GM08714 (cell line): Measurements from ENCODE around the gene P3H2.
"Not testable (repeated sequence)": the region's sequence is repeated elsewhere in the genome, so short reads cannot be mapped to it uniquely, and the experiment has no call there.

Experiments used
- H3K4me3 ChIP-seq: fragments of 200-500 bp; sonication (Bioruptor generic); 2 replicates; pipeline ENCODE4 v1.5.1; 2014; ENCODE audit warnings: mild to moderate bottlenecking, low read length, inconsistent platforms
- ZNF274 ChIP-seq: IDR thresholded peaks from 2 replicates; pipeline ENCODE4 v1.6.1; 2012; ENCODE audit warnings: mild to moderate bottlenecking, low read depth, low read length

P3H2 gene

DNA sequence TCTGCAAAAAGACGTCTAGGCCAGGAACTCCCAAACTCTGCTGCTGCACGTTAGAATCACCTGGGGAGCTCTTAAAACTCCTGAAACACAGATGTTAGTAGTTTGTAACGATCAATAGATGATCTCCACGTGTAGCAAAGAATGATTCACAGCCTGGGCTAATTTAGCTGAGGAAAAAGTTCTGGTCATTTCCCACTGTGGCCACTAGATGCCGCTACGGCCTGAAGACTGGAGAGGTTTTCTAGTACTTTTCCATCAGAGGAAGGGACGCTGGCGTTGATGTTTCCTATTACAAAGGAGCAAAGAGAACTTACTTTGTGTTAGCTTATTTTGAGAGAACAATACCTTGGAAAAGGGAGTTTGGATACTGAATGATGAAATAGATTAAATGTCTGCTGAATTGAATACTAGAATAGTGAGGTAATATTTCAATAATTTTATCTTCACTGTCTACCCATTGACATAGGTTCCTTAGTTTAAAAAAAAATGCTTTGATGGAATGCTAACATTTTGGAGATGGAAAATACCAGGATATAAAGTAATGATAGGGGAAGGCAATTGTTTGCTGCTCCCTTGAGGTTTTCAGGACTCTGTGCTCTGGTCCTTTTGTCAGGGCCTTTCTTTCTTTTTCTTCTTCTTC, 159.1 kb downstream of the P3H2 start:
- no peak overlapping the region for H3K4me3 ChIP-seq
- no peak for TF ChIP-seq ZNF274

DNA sequence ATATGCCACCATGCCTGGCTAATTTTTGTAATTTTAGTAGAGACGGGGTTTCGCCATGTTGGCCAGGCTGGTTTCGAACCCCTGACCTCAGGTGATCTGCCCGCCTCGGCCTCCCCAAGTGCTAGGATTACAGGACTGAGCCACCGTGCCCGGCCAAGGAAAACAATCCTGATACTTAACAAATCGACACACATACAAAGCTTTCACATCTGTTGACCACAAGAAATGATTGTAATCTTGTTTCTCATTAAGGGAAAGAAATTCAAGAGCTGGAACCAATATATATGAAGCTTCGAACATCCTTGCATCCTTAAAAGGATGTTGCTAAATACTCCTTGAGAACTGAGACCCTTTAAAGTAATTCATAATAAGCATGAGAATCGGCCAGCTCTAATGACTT, 159.6 kb downstream of the P3H2 start:
- H3K4me3 ChIP-seq, result not testable (repeated sequence)

DNA sequence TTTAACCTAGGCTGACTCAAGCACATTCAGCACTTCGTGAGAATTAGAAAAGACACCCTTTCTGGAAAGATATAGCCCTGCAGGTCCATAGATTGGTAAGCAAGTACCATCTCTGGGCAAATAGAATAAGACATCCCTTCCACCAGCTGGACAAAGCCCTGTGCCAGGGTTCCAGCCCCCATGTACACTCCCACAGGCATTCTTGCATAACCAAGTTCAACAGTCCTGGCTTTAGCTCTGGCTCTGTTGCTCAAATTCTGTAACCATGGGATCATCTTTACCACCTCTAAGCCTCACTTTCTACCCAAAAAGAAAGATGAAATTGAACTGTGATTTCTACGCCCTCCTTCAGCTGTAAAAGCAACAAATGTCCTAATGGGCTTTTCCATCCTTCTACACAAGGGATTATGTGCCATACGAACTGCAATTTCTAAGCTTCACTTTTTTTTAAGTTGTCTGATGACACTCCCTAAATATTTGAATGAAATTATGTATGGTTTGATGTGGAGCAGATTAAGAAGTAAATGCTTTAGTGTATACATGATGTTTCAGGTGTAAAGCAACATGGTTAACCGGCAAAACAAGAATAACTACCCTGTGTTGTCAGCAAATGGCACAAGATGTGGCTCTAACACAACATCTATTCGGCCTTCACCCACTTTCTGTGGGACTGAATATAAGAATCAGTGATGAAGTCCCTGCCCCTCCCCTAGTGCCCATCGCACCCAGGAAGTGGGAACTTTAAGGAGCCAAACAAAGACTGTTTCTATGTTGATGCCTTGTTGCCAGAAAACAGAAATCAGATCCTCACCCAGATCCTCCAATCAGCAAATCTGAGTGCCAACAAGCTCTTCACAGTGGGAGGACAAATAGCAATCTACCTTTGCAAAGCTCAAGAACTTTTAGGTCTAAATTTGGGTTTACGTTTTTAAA, 165.7 kb downstream of the P3H2 start:
- H3K4me3 ChIP-seq, result no peak overlapping the region
- no peak for TF ChIP-seq ZNF274

DNA sequence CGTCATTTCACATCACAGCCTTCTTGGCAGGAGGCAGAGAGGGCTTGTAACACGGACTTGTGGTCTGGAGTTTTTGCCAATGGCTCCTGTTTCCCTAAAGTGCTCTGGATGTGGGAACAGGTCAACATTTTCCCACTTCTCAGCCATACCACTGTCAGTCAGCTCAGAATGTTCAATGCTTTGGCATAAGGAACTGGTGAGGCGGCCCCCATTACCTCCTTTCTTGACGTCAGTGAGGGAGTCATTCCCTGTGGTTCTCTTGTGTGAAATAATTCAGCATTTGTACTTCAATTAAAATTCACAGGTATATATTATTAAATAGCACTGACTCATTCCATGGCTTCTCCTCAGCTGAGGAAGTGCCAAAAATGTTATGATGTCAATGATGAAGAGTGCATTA, 167.1 kb downstream of the P3H2 start:
- H3K4me3 ChIP-seq, result no peak overlapping the region
- no peak for TF ChIP-seq ZNF274

DNA sequence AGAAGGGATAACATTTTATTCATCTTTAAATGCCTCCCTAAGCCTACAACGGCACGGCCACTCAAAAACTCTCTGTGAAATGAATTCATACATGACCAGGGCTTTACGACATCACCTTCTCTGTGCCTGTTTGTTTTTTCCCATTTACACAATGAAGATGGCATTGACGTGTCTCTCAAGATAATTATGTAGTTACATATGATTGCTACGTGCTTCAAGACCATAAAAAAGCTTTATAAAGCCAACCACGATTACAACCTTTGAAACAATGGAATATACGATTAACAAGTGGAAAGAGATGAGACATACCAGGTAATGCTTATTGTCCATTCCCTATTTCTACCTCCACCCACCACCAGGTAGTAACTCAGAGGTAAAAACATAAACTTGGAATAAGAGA, 168.4 kb downstream of the P3H2 start:
- TF ChIP-seq ZNF274, result no peak
- no peak overlapping the region for H3K4me3 ChIP-seq

DNA sequence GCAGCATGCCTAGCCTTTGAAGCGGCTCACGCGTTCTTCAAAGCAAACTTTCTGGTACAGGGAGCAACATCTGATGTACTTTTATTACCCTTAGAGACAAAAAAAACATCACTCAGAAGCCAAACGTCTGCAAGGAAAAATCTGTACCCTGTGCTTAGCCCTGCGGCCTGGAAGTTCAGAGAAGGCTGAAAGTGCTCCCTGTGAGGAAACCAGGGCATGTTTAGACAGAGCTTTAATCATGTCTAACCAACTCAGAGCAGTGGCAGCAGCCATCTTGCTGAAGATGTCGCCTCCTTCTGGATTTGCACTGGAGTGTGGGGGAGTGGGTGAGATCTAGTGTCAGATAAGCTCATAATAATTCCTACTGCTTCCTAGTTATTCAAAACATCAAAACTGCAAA, 170.4 kb downstream of the P3H2 start:
- no peak for TF ChIP-seq ZNF274
- no peak overlapping the region for H3K4me3 ChIP-seq

DNA sequence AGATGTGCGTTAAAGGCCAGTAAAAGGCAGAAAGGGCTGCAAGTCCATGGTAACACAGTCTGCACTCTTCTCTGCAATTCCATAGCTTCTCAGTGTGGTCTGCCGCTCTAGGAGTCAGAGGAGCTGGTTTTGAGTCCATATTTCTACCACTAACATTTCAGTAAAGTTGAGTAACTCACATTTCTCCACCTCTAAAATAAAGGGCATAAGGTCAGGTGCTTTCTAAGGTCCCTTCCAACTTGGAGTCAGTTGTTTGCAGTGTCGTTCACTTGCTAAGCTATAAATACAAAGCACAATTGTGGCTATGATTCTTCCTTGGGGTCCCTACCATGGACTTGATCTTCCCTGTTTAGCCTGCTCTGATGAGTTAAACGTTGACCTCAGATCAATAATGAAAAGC, 171.1 kb downstream of the P3H2 start:
- H3K4me3 ChIP-seq, result no peak overlapping the region
- TF ChIP-seq ZNF274, result no peak

DNA sequence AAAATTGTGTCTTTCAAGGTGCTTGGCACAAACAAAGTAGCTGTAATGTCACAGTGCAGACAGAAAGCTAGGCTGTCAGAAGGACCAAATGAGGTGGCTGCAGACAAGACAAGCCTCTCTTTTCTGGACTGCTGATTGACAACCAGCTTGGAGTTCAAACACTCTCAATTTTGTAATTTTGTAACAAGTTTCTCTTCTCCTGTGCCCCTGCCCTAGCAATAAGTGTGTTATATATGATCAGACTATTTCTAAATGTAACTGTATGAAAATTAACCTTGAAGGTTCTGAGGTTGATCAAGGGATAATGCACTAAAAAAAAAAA, 172.0 kb downstream of the P3H2 start:
- no peak for TF ChIP-seq ZNF274
- H3K4me3 ChIP-seq, result no peak overlapping the region

DNA sequence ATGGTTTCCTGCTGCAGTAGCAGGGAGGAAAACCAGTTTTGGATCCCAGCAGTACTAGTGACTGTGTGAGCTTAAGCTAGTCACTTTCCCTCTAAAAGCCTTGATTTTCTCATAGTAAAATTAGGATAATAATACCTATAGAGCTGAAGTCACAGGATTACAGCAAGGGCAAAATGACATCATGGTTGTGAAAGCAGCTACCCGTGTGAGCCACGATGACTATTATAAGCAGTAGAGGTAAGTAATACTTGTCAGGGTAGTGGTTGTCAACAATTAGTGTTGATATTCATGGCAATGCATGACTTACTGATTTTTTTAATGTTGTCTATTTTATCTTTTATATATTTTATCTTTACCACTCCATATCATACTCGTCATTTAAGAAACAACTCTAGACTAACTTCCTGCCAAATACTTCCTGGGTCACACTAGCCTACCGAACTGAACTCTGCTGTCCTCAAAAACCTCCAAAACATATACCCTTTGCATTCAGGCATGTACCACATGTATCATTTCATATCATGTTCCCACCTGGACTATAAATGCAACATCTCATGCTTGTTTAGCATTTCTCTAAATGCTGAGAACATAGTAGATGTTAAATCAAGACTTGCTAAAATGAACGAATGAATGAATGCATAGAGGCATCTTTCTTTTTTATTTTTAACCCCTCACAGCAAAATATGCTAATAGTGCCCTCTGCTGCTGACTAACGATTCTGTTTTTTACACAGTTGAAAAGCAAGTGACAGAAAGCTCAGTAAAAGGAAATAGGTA, 172.6 kb downstream of the P3H2 start:
- no peak for TF ChIP-seq ZNF274
- no peak overlapping the region for H3K4me3 ChIP-seq

DNA sequence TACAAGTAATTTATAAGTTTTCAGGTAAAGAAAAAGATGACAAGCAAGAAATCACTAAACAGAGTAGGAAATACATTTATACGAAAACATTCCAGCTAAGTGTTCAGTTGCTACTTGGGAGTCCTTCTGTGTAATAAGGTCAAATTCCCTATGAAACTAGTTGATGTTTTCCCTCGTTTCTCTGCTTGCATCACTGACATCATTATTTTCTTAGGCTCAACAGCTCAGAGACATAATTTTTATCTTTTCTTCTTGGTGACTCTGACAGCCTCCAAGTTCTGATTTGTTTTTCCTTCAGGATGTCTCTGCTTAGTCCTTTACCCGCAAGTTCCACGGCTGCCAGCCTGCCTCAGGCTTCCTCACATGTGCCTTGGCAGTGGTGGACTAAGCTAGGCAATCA, 173.6 kb downstream of the P3H2 start:
- H3K4me3 ChIP-seq, result no peak overlapping the region
- TF ChIP-seq ZNF274, result no peak

DNA sequence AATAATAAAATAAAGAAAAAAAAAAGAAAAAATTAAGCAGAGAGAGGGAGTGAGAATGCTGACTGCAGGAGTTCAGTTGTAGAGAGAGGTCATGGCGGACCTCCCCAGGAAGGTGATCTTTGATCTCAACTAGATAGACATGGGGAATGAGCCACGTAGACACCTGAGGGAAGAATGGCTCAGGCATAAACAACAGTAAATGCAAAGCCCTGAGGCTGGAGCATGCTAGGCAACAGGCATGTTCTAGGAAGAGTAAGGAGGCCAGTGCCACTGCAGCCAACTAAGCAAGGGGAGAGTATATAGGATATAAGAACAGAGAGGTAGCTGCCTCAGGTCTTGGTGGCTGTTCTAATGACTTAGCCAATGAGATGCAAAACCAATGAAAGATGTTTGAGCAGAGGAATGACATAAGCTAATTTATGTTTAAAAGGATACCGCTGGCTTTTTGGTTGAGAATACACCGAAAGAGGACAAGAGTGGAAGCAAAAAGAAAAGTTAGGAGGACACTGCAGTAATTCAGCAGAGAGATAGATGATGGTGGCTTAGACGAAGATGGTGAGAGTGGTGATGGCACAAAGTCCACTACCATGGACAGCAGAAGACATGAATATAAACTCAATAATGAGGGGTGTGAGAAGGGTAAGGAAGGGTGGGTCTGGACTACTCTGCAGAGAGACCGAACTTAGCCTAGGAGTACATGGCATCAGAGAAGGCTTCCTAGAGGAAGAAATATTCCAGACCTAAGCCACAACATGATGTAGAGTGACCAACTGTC, 174.6 kb downstream of the P3H2 start:
- no peak for TF ChIP-seq ZNF274
- H3K4me3 ChIP-seq, result no peak overlapping the region

DNA sequence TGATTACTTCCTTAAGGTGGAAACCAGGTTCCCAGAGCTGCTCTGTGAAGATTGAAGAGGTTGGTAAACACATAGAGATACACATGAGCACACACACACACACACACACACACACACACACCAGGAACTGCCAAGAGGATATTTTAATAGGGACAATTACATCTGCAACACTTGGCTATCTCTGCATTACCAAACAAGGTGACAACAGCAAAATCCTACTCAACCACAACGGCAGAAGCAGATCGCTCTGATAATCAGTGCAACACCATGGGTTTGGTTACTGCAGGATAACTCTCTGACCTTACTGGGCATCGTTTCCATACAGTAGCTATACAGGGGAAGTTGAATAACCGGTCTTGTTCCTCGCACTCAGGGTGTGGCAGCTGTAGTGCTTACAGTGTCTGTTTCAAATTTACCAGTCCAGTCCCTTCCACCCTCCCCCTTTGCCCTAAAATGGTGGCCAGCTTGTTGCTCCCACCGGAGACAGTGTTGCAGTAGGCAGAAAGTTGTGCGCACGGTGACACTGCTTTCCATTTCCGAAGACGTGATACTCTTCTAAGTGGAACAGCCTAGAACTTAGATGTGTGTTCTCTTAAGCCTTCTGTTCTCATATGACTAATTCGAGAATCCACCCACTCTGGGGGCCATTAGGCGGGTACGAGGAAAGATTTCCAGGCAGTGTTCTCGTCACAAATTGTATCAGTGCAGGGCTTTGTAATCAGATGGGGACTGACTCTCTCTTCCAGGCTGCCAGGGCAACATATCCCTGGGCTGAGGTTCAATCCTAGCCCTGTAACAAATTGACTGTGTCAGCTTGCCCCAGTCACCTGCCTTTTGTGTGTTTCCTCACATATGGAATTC, 176.2 kb downstream of the P3H2 start:
- TF ChIP-seq ZNF274, result no peak
- no peak overlapping the region for H3K4me3 ChIP-seq

DNA sequence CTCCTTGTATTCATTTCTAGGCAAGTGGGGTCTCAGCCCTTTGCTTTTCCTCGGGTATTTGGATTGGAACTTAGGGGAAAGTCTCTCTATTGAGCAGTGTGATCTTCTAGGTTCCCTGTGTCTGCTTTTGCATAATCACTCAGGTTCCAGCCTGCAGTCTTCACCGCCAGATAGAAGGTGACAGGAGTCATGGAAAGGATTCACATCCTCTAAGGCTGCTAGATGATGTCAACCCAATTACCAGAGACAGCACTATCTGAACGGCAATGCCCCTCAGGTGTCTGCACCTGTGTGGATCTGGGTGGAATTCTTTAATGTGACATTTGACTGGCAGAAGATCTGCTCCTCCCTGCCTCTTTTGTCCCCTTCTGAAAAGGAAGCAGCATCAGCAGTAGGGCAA, 177.7 kb downstream of the P3H2 start:
- no peak overlapping the region for H3K4me3 ChIP-seq
- no peak for TF ChIP-seq ZNF274
